ENCODE data around the gene ARMH4. TPM values are rescaled to one million over a fixed set of nuclear protein-coding genes. Genes with fewer than 3 reads are reported as not detected.

The ARMH4 gene
- polyA plus RNA-seq, 4 donors = 75.5 to 90.3 (median 83.7) TPM

- DNase-seq (ENCODE audit: low read depth in 4 of 4, low spot score in 3 of 4) = no peak
Measured at GRCh38 chr14:58060077-58060476, 91.9 kb downstream of the ARMH4 start.

- no peak for DNase-seq (ENCODE audit: low read depth in 4 of 4, low spot score in 3 of 4)
Measured at GRCh38 chr14:58059126-58059525, 92.9 kb downstream of the ARMH4 start.

- no peak for DNase-seq (ENCODE audit: low read depth in 4 of 4, low spot score in 3 of 4)
Measured at GRCh38 chr14:58055497-58056010, 96.5 kb downstream of the ARMH4 start.

GRCh38 chr14:58054100-58054499, 97.9 kb downstream of the ARMH4 start:
- no peak for DNase-seq (ENCODE audit: low read depth in 4 of 4, low spot score in 3 of 4)

DNA sequence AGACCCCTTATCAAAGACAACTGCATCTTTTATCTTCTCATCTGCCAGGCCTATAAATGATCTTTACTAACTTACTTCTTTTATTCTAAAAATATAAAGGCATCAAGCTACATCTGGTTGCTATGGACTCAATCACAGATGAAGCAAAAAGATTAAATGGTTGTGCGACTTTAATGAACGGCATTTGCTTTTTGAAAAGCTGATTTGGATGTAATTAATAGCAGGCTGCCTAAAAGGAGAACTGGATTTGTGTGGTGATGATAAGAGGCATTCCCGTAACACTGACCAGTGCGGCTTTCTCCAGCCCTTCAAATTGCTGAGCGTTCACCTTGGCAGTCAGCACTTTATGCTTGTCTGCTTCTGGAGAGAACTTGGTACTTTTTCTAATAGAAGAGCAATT, 103.8 kb downstream of the ARMH4 start:
- DNase-seq (ENCODE audit: low read depth in 4 of 4, low spot score in 3 of 4) = no peak

DNA sequence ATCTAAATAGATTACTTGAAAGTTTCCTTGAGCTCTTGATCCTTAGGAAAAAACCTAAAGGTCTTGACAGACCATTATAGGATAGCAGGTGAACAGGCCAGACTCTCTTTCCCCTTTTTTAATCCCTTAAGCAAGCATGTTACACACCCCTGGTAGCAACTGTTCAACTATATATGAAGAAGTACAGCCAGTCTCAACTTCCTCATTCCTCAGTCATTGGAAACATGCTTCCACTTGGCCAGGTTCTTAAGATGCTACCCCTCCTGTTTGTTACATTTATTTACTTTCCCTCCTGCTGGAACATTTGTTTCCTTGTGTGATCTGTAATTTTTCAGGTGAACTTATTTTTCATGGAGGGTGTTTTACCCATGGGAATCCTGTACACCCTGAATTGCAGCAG, 124.1 kb downstream of the ARMH4 start:
- no peak for DNase-seq (ENCODE audit: low read depth in 4 of 4, low spot score in 3 of 4)

- no peak for DNase-seq (ENCODE audit: low read depth in 4 of 4, low spot score in 3 of 4)
Measured at GRCh38 chr14:58026967-58027366, 125.0 kb downstream of the ARMH4 start.

DNA sequence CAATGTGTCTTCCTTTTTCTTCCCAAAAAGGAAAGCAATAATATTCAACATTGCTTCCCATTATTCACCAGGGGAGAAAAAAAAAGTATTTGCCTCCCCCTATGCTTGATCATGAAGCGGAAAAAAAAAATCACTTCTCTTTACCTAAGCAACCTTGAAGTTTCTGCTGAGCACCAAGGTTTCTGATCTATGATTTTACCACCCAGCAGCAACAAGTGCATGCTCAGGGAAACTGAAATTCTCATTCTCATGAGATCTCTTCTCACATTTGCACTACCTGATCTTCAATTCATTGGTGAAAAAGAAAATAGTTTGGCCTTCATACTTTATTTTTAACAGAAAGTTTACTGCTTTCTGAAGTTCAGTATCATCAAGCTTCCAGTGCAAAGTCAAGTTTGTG, 125.8 kb downstream of the ARMH4 start:
- DNase-seq (ENCODE audit: low read depth in 4 of 4, low spot score in 3 of 4) = no peak

- no peak for DNase-seq (ENCODE audit: low read depth in 4 of 4, low spot score in 3 of 4)
Measured at GRCh38 chr14:58014778-58015177, 137.2 kb downstream of the ARMH4 start.

DNA sequence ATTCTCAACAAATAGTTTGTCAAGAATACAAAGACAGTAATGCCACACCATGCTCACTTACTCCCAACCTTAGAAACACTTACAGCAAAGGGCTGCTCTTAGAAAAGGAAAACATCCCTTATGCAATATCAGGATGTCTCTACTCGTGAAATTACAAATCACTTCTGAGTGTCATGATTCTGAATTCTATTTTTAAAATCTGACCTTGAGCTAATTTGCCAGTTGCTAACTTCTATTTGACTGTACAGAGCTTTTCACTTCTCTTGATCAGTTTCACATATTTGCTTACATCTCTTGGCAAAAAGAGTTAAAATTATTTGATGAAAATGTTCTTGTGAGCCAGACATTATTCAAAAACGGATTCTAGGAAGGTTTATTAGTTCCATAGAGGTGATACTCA, 149.4 kb downstream of the ARMH4 start:
- no peak for DNase-seq (ENCODE audit: low read depth in 4 of 4, low spot score in 3 of 4)

DNA sequence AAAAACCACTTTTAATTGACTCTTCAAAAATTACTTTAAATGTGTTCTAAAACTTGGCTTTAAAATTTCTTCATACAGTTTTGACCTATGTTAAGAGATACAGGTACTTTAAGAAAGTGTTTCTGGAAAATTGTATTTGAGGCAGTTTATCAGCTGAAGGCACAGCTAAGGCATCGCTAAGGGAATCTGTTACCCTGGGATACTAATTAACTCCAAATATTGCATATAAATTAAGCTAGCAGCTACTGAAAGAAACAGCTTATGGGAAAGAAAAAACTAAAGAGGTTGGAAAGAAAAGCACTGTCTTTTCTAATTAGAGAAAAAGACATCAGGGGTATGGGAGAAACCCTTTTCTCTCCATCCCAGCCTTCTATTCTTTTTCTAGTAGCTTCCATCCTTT, 152.0 kb downstream of the ARMH4 start:
- DNase-seq (ENCODE audit: low read depth in 4 of 4, low spot score in 3 of 4) = no peak

DNA sequence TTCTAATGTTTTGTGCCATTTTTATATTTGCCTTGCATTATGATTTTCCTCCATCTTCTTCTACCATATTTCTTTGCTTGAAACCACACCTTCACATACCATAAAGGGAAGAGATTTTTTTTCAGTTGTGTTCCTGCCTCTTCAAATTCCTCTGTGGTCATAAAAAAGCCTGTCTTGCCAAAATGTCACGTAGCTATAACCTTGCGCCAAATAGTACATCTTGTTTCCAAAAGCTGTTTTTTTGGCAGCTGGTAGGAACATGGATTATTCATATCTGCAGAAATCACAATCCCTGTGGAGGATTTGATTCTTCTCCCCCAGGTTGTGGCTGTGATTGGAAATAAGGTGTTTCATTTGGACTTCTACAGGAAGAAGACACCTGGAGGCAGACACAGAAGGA, 152.5 kb downstream of the ARMH4 start:
- no peak for DNase-seq (ENCODE audit: low read depth in 4 of 4, low spot score in 3 of 4)

DNA sequence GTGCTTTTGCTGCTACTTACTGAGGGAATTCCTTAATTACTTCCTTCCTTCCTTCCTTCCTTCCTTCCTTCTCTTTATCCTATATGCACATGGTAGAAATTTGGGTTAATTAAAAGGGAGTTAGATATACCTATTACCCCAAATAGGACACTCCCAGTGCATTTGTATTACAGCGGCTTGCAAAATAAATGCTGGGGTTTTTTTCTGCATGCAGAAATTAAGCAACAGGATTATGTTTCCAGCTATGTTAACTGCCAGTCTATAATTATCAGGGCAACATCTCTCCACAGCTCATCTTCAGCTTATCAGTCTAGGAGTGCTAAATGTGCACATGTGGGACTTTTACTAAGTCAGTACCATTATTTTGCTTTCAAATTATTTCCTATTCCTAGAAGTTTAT, 153.2 kb downstream of the ARMH4 start:
- DNase-seq (ENCODE audit: low read depth in 4 of 4, low spot score in 3 of 4) = no peak

- no peak for DNase-seq (ENCODE audit: low read depth in 4 of 4, low spot score in 3 of 4)
Measured at GRCh38 chr14:57991353-57991752, 160.7 kb downstream of the ARMH4 start.

DNA sequence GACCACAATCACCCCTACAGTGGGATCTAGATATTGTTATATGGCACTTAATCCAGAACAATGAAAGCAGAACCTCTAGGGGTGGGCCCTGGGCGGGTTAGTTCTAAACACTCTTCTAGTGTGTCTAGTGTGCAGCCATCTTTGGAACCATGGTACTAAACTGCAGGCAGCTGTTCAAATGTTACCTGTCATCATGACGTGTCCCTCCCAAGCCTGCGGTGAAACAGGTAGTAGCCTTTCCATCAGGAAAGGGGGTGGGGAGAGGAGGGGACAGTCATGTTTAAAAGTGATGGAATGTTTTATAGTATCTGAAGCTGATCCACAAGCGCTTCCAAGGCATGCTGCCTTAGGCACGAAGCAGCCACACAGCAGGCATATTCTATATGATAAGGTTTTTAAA, 163.6 kb downstream of the ARMH4 start:
- no peak for DNase-seq (ENCODE audit: low read depth in 4 of 4, low spot score in 3 of 4)

DNA sequence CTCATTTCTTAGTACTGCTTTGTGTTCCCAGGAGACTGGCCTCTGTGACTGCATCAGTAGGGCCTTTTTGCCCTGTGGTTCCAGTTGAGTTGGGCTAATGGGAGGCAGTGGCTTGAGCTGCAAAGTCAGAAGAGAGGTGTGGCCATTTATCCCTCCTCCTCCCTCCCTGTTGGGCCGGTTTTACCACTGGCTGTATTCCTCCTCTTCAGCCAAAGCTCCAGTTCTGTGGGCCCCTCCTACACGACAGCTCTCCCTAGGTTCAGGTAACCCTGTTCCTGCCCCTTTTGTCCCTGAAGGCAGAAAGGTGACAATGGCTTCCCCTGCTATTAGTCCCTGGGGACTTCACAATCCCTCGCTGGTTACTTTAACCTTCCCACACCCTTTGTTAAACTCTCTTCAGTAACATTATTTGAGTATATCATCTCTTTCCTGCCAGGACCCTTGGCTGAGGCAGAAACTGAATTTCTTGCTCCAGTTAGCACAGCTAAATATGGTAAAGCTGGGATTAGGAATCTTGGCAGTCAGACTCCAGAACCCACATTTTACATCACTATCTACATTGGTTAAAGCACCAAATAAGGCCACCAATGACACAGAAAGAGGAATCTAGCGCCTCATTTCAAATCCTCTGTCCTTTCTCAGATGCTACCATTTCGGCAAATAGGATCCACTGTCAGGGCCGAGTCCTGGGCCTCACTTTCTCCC, 164.3 kb downstream of the ARMH4 start:
- no peak for DNase-seq (ENCODE audit: low read depth in 4 of 4, low spot score in 3 of 4)

GRCh38 chr14:57987051-57987450, 165.0 kb downstream of the ARMH4 start:
- DNase-seq (ENCODE audit: low read depth in 4 of 4, low spot score in 3 of 4) = no peak

DNA sequence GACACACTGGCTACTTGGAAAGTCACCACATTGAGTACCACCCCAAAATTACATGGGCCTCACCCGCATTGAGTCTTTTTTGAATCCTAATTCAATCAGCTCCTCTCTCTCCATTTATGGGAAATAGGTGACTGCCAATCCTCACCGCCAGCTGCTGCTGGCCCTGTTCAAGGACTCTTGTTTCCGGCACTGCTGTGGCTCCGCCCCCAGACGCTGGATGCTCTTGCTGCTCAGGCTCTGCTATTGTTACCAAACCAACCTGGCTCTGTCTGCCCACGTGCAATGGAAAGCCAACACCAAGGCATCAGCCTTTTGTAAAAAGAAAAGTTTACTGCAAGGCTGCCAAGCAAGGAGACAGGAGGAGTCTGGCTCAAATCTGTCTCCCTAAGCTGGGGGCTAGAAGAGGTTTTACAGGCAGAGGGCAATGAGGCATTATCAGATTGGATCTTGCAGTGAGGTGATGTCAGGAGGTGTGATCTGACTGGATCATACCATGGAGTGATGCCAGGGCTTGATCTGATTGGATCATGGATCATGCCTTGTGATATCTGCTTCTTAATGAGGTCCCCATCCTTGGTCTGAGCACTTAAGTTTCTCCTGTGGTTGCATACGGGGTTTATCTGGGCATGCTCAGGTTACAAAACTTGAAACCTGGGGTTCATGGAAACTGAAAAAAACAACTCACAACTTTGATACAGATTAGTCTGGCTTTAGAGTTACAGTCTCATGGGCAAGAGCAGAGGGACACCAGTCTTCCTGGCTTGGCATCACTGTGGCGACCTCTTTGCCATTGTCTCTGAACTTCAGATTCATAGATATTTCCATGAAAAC, 169.0 kb downstream of the ARMH4 start:
- DNase-seq (ENCODE audit: low read depth in 4 of 4, low spot score in 3 of 4) = no peak

- DNase-seq (ENCODE audit: low read depth in 4 of 4, low spot score in 3 of 4) = no peak
Measured at GRCh38 chr14:57981817-57982560, 170.0 kb downstream of the ARMH4 start.

DNA sequence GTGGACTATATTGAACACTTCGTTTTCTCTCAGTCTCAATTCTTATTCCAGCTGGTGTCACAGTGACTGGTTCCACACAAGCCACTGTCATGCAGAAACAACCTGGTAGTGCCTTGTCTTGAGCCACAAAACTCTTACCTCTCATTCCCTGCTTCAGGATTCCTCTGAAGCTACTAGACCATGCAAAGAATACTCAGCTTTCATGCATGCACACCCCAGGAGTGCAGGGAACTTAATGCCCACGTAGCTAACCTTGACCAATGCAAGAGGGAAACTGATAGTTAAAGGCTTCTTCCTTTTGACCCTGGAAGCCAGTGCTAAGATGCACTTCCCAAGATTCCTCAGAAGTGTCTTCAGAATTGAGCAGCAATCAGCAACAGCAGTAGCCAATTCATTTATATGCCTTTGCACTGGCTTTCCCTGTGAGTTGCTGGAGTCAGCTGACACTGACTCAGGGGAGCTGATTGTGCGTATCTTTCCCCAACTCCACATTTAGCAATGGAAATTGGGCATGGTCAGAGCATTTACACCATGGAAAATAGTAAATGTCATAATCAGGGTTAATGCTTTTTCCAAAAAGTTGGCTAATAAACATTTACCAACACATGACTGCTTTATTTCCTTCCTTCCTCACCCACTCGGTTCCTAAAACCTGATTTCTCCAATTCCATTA, 172.5 kb downstream of the ARMH4 start:
- DNase-seq (ENCODE audit: low read depth in 4 of 4, low spot score in 3 of 4) = no peak

DNA sequence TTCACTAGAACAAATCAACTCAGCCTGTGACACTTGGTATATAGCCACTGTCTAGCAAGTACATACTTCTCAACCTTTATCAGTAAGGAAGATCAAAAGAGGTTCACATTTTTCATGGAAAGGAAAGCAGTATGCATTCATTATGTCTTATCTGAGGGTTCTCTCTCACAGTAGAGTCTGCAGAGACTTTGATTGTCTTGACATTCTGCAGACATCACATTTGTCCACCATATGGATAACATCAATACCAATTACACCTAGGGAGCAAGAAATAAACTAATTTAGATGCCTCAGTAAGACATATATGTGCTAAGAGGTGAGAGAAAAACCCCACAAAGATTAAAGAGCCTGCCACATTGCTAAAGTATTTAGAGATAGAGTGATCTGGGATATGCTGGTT, 175.3 kb downstream of the ARMH4 start:
- no peak for DNase-seq (ENCODE audit: low read depth in 4 of 4, low spot score in 3 of 4)
